A549 treated with AZD9567 at 1 μM for 4 hours (cell line): ENCODE data around the gene DFFA. TPM values are rescaled to one million over a fixed set of nuclear protein-coding genes. Genes with fewer than 3 reads are reported as not detected.

Source experiments
- total RNA-seq: library from RNA; stranded (reverse); fragments of 200-300 nt; extraction: Qiagen RNA extraction; gene quantifications from 5 replicates; pipeline ENCODE4 v1.2.3, GENCODE V29; 2022; ENCODE audit not compliant: insufficient read depth

DFFA gene
- 18.6 to 24.8 TPM (median 22.8 TPM) in 5 replicates for total RNA-seq

GRCh38 chr1:10472220-10473144, at the start of gene DFFA:
TSS of gene DFFA (minus strand) at chr1:10472529. CDS start at chr1:10472458, 71 bp downstream.

GRCh38 chr1:10474613-10475507, 2.5 kb upstream of the DFFA start, which contains the start of gene PEX14:
TSS of gene PEX14 (plus strand) at chr1:10474950. CDS start at chr1:10474967, 17 bp downstream.

GRCh38 chr1:10449751-10450150, 22.6 kb downstream of the DFFA start, which contains the start of gene CORT:
TSS of gene CORT (plus strand) at chr1:10450031. CDS start at chr1:10450224, 193 bp downstream.

GRCh38 chr1:10430216-10431069, 41.9 kb downstream of the DFFA start, which contains the start of gene CENPS:
TSS of gene CENPS (plus strand) at chr1:10430433. CDS start at chr1:10430518, 85 bp downstream.

Other genes starting within 250 kb of the DFFA start
- gene PGD, start 73.5 kb downstream of the DFFA start, total RNA-seq = 1,080 to 1,172 TPM (median 1,122 TPM) in 5 replicates
- gene CENPS, start 42.1 kb downstream of the DFFA start, total RNA-seq = 27.4 to 35.0 TPM (median 28.1 TPM) in 5 replicates
- 0.14 to 0.30 TPM (median 0.25 TPM) in 3 of 5 replicates, not detected in the others for gene CORT, start 22.5 kb downstream of the DFFA start, total RNA-seq
- 13.6 to 16.2 TPM (median 15.1 TPM) in 5 replicates for gene PEX14, start 2.4 kb upstream of the DFFA start, total RNA-seq